ENCODE data around the gene NKX1-2.

DNA sequence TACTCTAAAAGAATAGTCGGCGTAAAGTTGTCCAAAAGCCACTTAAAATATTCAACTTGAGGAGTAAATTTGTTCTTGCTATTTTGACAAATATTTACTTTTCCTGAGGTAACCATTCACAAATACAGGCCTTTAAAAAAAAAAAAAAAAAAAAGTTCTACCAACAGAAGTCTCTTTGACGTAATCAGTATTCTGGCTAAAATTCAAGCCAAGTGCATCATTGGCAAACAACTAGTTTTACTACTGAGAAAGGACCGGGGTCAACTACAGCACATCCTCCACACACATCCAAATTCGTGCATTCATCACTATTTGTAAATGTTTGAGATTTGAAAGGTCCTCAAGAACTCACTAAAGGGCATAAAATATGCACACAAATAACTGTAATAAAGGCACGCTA lies 33.1 kb downstream of the NKX1-2 start:
- TF ChIP-seq JUN (CRISPR knock-in tag; IDR thresholded peaks at IDR 0.05): no peak
- no peak for TF ChIP-seq MXD4 (CRISPR knock-in tag; IDR thresholded peaks at IDR 0.05; ENCODE audit: borderline replicate concordance)
- TF ChIP-seq, protein P1, sequence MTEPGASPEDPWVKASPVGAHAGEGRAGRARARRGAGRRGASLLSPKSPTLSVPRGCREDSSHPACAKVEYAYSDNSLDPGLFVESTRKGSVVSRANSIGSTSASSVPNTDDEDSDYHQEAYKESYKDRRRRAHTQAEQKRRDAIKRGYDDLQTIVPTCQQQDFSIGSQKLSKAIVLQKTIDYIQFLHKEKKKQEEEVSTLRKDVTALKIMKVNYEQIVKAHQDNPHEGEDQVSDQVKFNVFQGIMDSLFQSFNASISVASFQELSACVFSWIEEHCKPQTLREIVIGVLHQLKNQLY (CRISPR knock-in tag; IDR thresholded peaks at IDR 0.05): no peak
- TF ChIP-seq NR2C2 (CRISPR knock-in tag; IDR thresholded peaks at IDR 0.05): no peak
- TF ChIP-seq, protein P2, sequence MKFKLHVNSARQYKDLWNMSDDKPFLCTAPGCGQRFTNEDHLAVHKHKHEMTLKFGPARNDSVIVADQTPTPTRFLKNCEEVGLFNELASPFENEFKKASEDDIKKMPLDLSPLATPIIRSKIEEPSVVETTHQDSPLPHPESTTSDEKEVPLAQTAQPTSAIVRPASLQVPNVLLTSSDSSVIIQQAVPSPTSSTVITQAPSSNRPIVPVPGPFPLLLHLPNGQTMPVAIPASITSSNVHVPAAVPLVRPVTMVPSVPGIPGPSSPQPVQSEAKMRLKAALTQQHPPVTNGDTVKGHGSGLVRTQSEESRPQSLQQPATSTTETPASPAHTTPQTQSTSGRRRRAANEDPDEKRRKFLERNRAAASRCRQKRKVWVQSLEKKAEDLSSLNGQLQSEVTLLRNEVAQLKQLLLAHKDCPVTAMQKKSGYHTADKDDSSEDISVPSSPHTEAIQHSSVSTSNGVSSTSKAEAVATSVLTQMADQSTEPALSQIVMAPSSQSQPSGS (CRISPR knock-in tag; IDR thresholded peaks at IDR 0.05; ENCODE audit: borderline replicate concordance, low read depth): no peak
- TF ChIP-seq, protein P3, sequence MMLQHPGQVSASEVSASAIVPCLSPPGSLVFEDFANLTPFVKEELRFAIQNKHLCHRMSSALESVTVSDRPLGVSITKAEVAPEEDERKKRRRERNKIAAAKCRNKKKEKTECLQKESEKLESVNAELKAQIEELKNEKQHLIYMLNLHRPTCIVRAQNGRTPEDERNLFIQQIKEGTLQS (CRISPR knock-in tag; conservative IDR thresholded peaks at IDR 0.05): no peak
- TF ChIP-seq, protein P4, sequence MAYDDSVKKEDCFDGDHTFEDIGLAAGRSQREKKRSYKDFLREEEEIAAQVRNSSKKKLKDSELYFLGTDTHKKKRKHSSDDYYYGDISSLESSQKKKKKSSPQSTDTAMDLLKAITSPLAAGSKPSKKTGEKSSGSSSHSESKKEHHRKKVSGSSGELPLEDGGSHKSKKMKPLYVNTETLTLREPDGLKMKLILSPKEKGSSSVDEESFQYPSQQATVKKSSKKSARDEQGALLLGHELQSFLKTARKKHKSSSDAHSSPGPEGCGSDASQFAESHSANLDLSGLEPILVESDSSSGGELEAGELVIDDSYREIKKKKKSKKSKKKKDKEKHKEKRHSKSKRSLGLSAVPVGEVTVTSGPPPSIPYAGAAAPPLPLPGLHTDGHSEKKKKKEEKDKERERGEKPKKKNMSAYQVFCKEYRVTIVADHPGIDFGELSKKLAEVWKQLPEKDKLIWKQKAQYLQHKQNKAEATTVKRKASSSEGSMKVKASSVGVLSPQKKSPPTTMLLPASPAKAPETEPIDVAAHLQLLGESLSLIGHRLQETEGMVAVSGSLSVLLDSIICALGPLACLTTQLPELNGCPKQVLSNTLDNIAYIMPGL (CRISPR knock-in tag; IDR thresholded peaks at IDR 0.05): no peak
